Right lobe of liver (tissue), 6 donors: Measurements from ENCODE around the gene KCNK17. TPM values are rescaled to one million over a fixed set of nuclear protein-coding genes. Genes with fewer than 3 reads are reported as not detected.

Source experiments
- ATAC-seq, 4 donors: fragments of 200-7000 bp; cut with Tn5 transposase; one replicate each; pipeline ENCODE4 v1.9.1; 2020; ENCODE audit warnings: mild to moderate bottlenecking in 4 of 4, moderate library complexity in 4 of 4
- DNase-seq, 3 donors: peaks; one replicate each; pipeline ENCODE4 v3.0.0-alpha.2; 2020
- H3K27ac ChIP-seq, 3 donors: fragments of 200-600 bp; one replicate each; pipeline ENCODE4 v1.8.0; 2022
- H3K27me3 ChIP-seq, 2 donors: fragments of 200-600 bp; one replicate each; pipeline ENCODE4 v1.8.0; 2022
- H3K36me3 ChIP-seq, 4 donors: fragments of 200-600 bp; sonication (generic) in 1 of 4; one replicate each; pipeline versions ENCODE4 v1.5.1 to v1.8.0; 2017 to 2022; ENCODE audit warnings: control low read depth in 1 of 4
- H3K4me1 ChIP-seq, 4 donors: fragments of 200-600 bp; sonication (generic) in 1 of 4; one replicate each; pipeline versions ENCODE4 v1.5.1 to v1.8.0; 2017 to 2022; ENCODE audit warnings: control low read depth in 1 of 4
- H3K4me3 ChIP-seq, 3 donors: fragments of 200-600 bp; one replicate each; pipeline ENCODE4 v1.8.0; 2022
- H3K9me3 ChIP-seq, 4 donors: fragments of 200-600 bp; sonication (generic) in 1 of 4; one replicate each; pipeline versions ENCODE4 v1.5.1 to v1.8.0; 2017 to 2022; ENCODE audit warnings: control low read depth in 1 of 4
- CTCF ChIP-seq, 4 donors: fragments of 200-600 bp in 3 of 4; fragments of 450-650 bp in 1 of 4; IDR thresholded peaks; one replicate each; pipeline versions ENCODE4 v1.5.1 to v1.8.0; 2016 to 2022; ENCODE audit warnings: antibody characterized with exemption in 4 of 4, mild to moderate bottlenecking in 2 of 4
- POLR2A ChIP-seq: fragments of 450-650 bp; IDR thresholded peaks from one replicate; pipeline ENCODE4 v1.6.1; 2017; ENCODE audit warnings: antibody characterized with exemption, mild to moderate bottlenecking
- WGBS: methylation state at CpG from one replicate; pipeline ENCODE4 v1.1.6; 2018; ENCODE audit warnings: low coverage, low lambda C conversion rate; ENCODE audit not compliant: insufficient coverage; ENCODE audit errors: missing lambda C conversion rate; 5-methylcytosine and 5-hydroxymethylcytosine counted together
- intact Hi-C, 2 donors: fragments of 100-400 bp; cut with DNase I; formaldehyde crosslinking; loops; one replicate each; pipeline versions ENCODE4 v1.11.2 to v1.14.1; 2022
- total RNA-seq, 6 experiments: library from RNA; depleted of rRNA in 2 of 6; stranded (reverse); fragments of >200 nt in 2 of 6; fragmentation: NEBNext Ultra II Directional in 3 of 6; extraction: Animal tissue kit (Norgen Biotek cat#: 25700) in 3 of 6; gene quantifications; one replicate each; pipeline versions ENCODE4 v1.1.0 to v1.2.4, GENCODE V29; 2016 to 2023
- donor health status: DM: no; HTN: yes; CAD: no.
- donor health status: DM: no; HTN: no; CAD: no.
- donor health status: DM: no; HTN: no; CAD: no.
- donor health status: DM: no; HTN: yes; CAD: no.
- donor health status: DM: no; HTN: yes; CAD: no.

Gene KCNK17
- total RNA-seq, 6 experiments from 2014 or later: 0.31 to 0.77 (median 0.39) TPM; not detected in 1

- no peaks in the 10 kb centered on the region for H3K36me3 ChIP-seq
- H3K9me3 ChIP-seq: no peaks in the 10 kb centered on the region
- no peak overlapping the region for H3K4me3 ChIP-seq
- H3K27ac ChIP-seq: no peak overlapping the region
- intact Hi-C loops: no loop called here
- no peaks in the 10 kb centered on the region for H3K4me1 ChIP-seq
- no peaks in the 10 kb centered on the region for H3K27me3 ChIP-seq
- no peak for DNase-seq
- 63% methylated on average over 4 of the region's 5 CpGs for WGBS
- no peak for ATAC-seq
- no peak for TF ChIP-seq CTCF (IDR thresholded peaks at IDR 0.05)
- TF ChIP-seq POLR2A: no peak
Observed at GRCh38 chr6:39321761-39322160, 7.5 kb upstream of the KCNK17 start.

GRCh38 chr6:39320363-39320984 lies 6.3 kb upstream of the KCNK17 start:
- H3K36me3 ChIP-seq: no peaks in the 10 kb centered on the region
- DNase-seq: no peak
- H3K4me1 ChIP-seq: no peaks in the 10 kb centered on the region
- no peaks in the 10 kb centered on the region for H3K9me3 ChIP-seq
- intact Hi-C loops: no loop called here
- ATAC-seq: no peak
- no peak overlapping the region for H3K4me3 ChIP-seq
- no peak for TF ChIP-seq CTCF (IDR thresholded peaks at IDR 0.05)
- TF ChIP-seq POLR2A: no peak
- H3K27me3 ChIP-seq: no peaks in the 10 kb centered on the region
- no peak overlapping the region for H3K27ac ChIP-seq
- WGBS: no CpG with 5 or more reads among the region's 10 CpGs

- TF ChIP-seq CTCF (IDR thresholded peaks at IDR 0.05) (no peak), POLR2A (no peak)
- no peaks in the 10 kb centered on the region for H3K27me3 ChIP-seq
- H3K27ac ChIP-seq: no peak overlapping the region
- DNase-seq (no peak), ATAC-seq (peak in 1 of 4 donors; percentile 19)
- H3K4me3 ChIP-seq: no peak overlapping the region
- no peaks in the 10 kb centered on the region for H3K4me1 ChIP-seq
- H3K9me3 ChIP-seq: no peaks in the 10 kb centered on the region
- WGBS: 64% methylated on average over 5 of the region's 13 CpGs
- intact Hi-C loops: loop anchor here in 1 of 2 donors (10.0 kb wide), 1 partner anchor 445 kb away; no protein-coding TSS in a partner anchor
- H3K36me3 ChIP-seq: no peaks in the 10 kb centered on the region
Observed at GRCh38 chr6:39319621-39320362, 5.6 kb upstream of the KCNK17 start.

- H3K4me3 ChIP-seq: no peak overlapping the region
- H3K9me3 ChIP-seq: no peaks in the 10 kb centered on the region
- no peaks in the 10 kb centered on the region for H3K36me3 ChIP-seq
- ATAC-seq (no peak), DNase-seq (no peak)
- TF ChIP-seq POLR2A: no peak
- TF ChIP-seq CTCF (IDR thresholded peaks at IDR 0.05): no peak
- intact Hi-C loops: loop anchor here in 1 of 2 donors (10.0 kb wide), 1 partner anchor 442 kb away; no protein-coding TSS in a partner anchor
- H3K27ac ChIP-seq: no peak overlapping the region
- H3K4me1 ChIP-seq: peaks cover 0 to 18% (median 0%) of the 10 kb centered on the region in 4 donors
- 83% methylated on average over 1 of the region's 3 CpGs for WGBS
- H3K27me3 ChIP-seq: peaks cover 0 to 10% of the 10 kb centered on the region in 2 donors
Observed at GRCh38 chr6:39317256-39317655, 3.0 kb upstream of the KCNK17 start.
